Smooth muscle cell (in vitro differentiated cells): Measurements from ENCODE around the gene SIN3A. TPM values are rescaled to one million over a fixed set of nuclear protein-coding genes. Genes with fewer than 3 reads are reported as not detected.
A peak's percentile ranks its signal among the peaks of the same experiment; 100 is the strongest.

Experiments used
- DNase-seq: peaks from one replicate; lab custom pipeline; 2025; ENCODE audit not compliant: unreplicated experiment; lab: John Stamatoyannopoulos, UW
- H2AFZ ChIP-seq: fragments of 200-600 bp; sonication (generic); 2 replicates; pipeline ENCODE4 v1.6.0; 2016; ENCODE audit warnings: antibody characterized with exemption, low read depth, mild to moderate bottlenecking
- H3F3A ChIP-seq: fragments of 200-600 bp; sonication (generic); 2 replicates; pipeline ENCODE4 v1.6.0; 2017; ENCODE audit warnings: antibody characterized with exemption, low read depth
- H3K27ac ChIP-seq: fragments of 200-600 bp; sonication (generic); 2 replicates; pipeline ENCODE4 v1.5.1; 2016; ENCODE audit warnings: low read depth, mild to moderate bottlenecking
- H3K27me3 ChIP-seq: fragments of 200-600 bp; sonication (generic); 2 replicates; pipeline ENCODE4 v1.6.1; 2016; ENCODE audit warnings: low read depth, mild to moderate bottlenecking
- H3K36me3 ChIP-seq: fragments of 200-600 bp; sonication (generic); 2 replicates; pipeline ENCODE4 v1.5.1; 2016; ENCODE audit warnings: low read depth
- H3K4me1 ChIP-seq: fragments of 200-600 bp; sonication (generic); 2 replicates; pipeline ENCODE4 v1.5.1; 2016; ENCODE audit warnings: low read depth
- H3K4me2 ChIP-seq: fragments of 200-600 bp; sonication (generic); 2 replicates; pipeline ENCODE4 v1.6.0; 2016; ENCODE audit warnings: mild to moderate bottlenecking
- H3K4me3 ChIP-seq: fragments of 200-600 bp; sonication (generic); 2 replicates; pipeline ENCODE4 v1.5.1; 2016; ENCODE audit warnings: mild to moderate bottlenecking
- H3K79me2 ChIP-seq: fragments of 200-600 bp; sonication (generic); 2 replicates; pipeline ENCODE4 v1.6.0; 2016; ENCODE audit warnings: low read depth, mild to moderate bottlenecking
- H3K9ac ChIP-seq: fragments of 200-600 bp; sonication (generic); 2 replicates; pipeline ENCODE4 v1.6.0; 2016; ENCODE audit warnings: low read depth
- H3K9me3 ChIP-seq: fragments of 200-600 bp; sonication (generic); replicated peaks from 2 replicates; pipeline ENCODE4 v1.5.1; 2016; ENCODE audit warnings: low read depth
- H4K20me1 ChIP-seq: fragments of 200-600 bp; sonication (generic); 2 replicates; pipeline ENCODE4 v1.6.0; 2016; ENCODE audit warnings: low read depth
- WGBS: methylation state at CpG from one replicate; pipeline ENCODE4 v1.1.7; 2016; ENCODE audit warnings: low lambda C conversion rate; 5-methylcytosine and 5-hydroxymethylcytosine counted together
- polyA plus RNA-seq: library from polyadenylated mRNA; unstranded; fragments of >200 nt; fragmentation: Nextera tagmentation; extraction: Ambion mirVana; gene quantifications from 2 replicates; pipeline ENCODE4 v1.2.1, GENCODE V29; 2016
- total RNA-seq: library from RNA; depleted of rRNA; stranded (reverse); fragments of >200 nt; gene quantifications from 2 replicates; pipeline ENCODE4 v1.2.3, GENCODE V29; 2014
- TF ChIP-seq, protein P1 (sequence below): fragments of 200-600 bp; sonication (generic); IDR thresholded peaks from 2 replicates; pipeline ENCODE4 v1.5.1; 2017; ENCODE audit warnings: borderline replicate concordance, mild to moderate bottlenecking, antibody characterized with exemption; ENCODE audit not compliant: insufficient read depth, poor library complexity, severe bottlenecking

The SIN3A gene
- total and polyA plus RNA-seq, 2 experiments from 2014 or later, result 12.0 to 40.7 TPM

DNA sequence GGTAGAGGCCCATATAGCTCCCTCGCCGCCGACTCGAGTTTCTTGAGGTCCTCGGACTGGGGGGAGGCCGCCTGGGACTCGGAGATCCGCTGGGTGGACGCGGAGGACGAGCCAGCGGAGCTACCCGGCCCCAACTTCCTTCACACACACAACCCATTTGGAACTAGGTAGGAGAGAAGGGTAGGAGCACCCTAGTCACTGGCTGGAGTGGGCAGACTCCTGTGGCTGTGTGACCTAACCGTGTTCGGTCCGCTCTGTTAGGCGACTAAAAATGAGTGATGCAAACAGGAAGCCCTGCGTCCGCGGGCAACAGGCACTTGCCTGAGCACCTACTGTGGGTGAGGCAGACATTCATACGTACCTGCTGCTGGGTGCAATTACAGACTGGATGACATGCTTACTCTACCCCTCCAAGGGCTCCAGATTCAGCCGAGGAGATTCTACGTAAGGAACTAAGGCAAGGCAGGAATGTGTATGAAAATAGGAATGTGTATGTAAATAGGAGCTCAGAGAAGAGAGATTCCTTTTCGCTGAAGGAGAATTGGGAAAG is 4.6 kb upstream of the SIN3A start:
- Histone ChIP-seq H3K4me2 (peak overlapping the region; percentile 98), H3K27ac (peak overlapping the region; percentile 98), H4K20me1 (peaks cover 12% of the 10 kb centered on the region), H3K4me3 (peak overlapping the region; percentile 94), H3K36me3 (no peaks in the 10 kb centered on the region), H3K27me3 (no peaks in the 10 kb centered on the region), H3K9ac (peak overlapping the region; percentile 94), H3K4me1 (peaks cover 7% of the 10 kb centered on the region), H2AFZ (peak overlapping the region; percentile 80), H3K9me3 (no peaks in the 10 kb centered on the region), H3K79me2 (no peaks in the 10 kb centered on the region), H3F3A (peaks cover 17% of the 10 kb centered on the region)
- DNase-seq, result no peak
- WGBS, result 1% methylated on average over 24 of the region's 24 CpGs
- TF ChIP-seq, protein P1, sequence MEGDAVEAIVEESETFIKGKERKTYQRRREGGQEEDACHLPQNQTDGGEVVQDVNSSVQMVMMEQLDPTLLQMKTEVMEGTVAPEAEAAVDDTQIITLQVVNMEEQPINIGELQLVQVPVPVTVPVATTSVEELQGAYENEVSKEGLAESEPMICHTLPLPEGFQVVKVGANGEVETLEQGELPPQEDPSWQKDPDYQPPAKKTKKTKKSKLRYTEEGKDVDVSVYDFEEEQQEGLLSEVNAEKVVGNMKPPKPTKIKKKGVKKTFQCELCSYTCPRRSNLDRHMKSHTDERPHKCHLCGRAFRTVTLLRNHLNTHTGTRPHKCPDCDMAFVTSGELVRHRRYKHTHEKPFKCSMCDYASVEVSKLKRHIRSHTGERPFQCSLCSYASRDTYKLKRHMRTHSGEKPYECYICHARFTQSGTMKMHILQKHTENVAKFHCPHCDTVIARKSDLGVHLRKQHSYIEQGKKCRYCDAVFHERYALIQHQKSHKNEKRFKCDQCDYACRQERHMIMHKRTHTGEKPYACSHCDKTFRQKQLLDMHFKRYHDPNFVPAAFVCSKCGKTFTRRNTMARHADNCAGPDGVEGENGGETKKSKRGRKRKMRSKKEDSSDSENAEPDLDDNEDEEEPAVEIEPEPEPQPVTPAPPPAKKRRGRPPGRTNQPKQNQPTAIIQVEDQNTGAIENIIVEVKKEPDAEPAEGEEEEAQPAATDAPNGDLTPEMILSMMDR, result no peak

DNA sequence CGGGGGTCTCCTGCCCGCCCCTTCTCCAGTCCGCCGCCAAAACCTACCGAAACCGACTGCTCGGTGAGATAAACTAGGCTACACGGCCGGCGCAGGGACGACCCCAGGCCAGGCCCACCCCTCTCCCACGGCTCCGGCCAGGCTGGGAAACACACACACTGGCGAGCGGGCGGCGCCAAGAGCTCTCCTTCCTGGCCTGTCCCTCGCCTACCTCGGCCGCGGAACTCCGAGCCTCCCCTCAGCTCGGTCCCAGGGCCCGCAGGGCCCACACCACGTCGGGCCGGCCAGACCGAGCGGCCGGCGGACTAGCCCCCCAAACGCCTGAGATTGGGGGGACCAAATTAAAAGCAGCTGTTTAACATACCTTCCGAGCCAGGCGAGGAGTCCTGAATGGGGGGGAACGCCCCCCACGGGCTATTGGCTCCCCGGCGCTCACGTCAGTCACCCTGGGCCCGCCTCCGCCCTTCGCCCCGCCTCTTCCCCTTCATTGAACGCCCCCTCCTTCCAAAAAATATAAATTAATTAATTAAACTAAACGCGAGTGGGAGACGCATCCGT is 4.0 kb upstream of the SIN3A start:
- DNase-seq, result peak; percentile 80
- H3F3A ChIP-seq, result peaks cover 17% of the 10 kb centered on the region
- TF ChIP-seq, protein P1, result no peak
- H3K4me2 ChIP-seq, result peak overlapping the region; percentile 98
- no peaks in the 10 kb centered on the region for H3K79me2 ChIP-seq
- H3K9me3 ChIP-seq, result no peaks in the 10 kb centered on the region
- H2AFZ ChIP-seq, result peak overlapping the region; percentile 80
- no peaks in the 10 kb centered on the region for H3K27me3 ChIP-seq
- H3K9ac ChIP-seq, result peak overlapping the region; percentile 94
- H3K36me3 ChIP-seq, result no peaks in the 10 kb centered on the region
- H3K4me3 ChIP-seq, result peak overlapping the region; percentile 94
- under 1% methylated on average over 48 of the region's 48 CpGs for WGBS
- H4K20me1 ChIP-seq, result peaks cover 13% of the 10 kb centered on the region
- H3K4me1 ChIP-seq, result peaks cover 7% of the 10 kb centered on the region
- H3K27ac ChIP-seq, result peak overlapping the region; percentile 98

DNA sequence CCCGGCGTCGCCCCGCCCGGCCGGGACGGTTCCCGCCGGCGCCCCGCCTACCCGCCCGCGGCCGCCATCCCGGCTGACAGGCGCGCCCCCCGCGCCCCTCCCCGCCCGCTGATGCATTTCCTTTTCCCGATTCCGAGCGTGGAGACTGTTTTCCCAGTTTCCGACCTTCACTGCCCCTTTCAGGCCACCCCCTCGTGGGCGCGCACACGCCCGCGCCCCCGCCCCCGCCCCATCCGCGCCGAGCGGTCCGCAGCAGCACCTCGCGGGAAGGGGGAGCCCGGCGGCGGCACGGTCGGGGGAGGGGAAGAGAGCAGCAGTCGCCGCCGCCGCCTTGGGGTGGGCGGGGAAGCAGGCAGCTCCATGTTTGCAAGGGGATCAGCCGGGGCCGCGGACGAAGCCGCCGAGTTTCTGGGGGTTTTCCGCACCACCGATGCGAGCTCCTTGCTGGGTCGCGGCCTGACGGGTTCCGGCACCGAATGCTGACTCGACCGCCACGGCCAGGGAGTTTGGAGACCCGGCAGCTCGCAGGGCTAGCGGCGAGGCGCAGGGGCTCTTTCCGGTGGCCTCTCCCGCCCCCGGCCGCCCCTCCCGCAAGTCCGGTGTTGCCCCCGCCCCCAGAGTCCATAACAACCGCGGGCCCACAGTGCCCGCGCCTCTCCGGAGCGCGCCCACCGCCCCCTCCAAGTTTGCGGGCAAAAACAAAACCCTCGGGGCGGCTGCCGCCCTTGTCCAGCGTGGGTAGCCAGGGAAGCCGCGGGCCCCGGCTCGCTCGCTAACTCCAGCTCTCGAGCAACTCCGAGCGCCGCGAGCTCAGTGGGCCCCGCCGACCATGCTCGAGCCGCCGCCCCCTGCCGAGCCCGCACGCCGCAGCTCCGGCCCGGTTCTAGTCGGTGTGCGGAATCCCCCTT is 3.2 kb upstream of the SIN3A start:
- Histone ChIP-seq H3K27me3 (no peaks in the 10 kb centered on the region), H3K4me1 (peaks cover 7% of the 10 kb centered on the region), H3F3A (peaks cover 19% of the 10 kb centered on the region), H3K4me3 (peak overlapping the region; percentile 94), H3K4me2 (peak overlapping the region; percentile 98), H2AFZ (peak overlapping the region; percentile 80), H3K27ac (peak overlapping the region; percentile 98), H3K79me2 (peaks cover 2% of the 10 kb centered on the region), H3K36me3 (no peaks in the 10 kb centered on the region), H4K20me1 (peaks cover 21% of the 10 kb centered on the region), H3K9ac (peak overlapping the region; percentile 94), H3K9me3 (no peaks in the 10 kb centered on the region)
- under 1% methylated on average over 44 of the region's 116 CpGs for WGBS
- DNase-seq, result peak; percentile 91
- TF ChIP-seq, protein P1, result no peak
